Kidney (tissue), 14 donors: ENCODE results near the gene MRPL32. TPM values are rescaled to one million over a fixed set of nuclear protein-coding genes. Genes with fewer than 3 reads are reported as not detected.

Experiments used
- DNase-seq, 5 donors: peaks; one replicate each; pipeline ENCODE4 v3.0.0-alpha.2; 2013 to 2020
- FAIRE-seq: peaks from 2 replicates; lab custom pipeline; 2012; peaks lifted over from hg19 to GRCh38; lab: Jason Lieb, UNC
- H3K27ac ChIP-seq, 2 donors: one replicate each; pipeline ENCODE4 v1.7.0; 2013; ENCODE audit warnings: low read depth in 2 of 2, low read length in 2 of 2, inconsistent platforms in 1 of 2
- H3K27me3 ChIP-seq: one replicate; pipeline ENCODE4 v1.7.1; 2013; ENCODE audit warnings: low read length, inconsistent platforms; ENCODE audit not compliant: control insufficient read depth, insufficient read depth
- H3K36me3 ChIP-seq, 3 donors: one replicate each; pipeline versions ENCODE4 v1.7.0 to v1.7.1; 2013; ENCODE audit warnings: low read length in 3 of 3, control low read depth in 1 of 3, inconsistent platforms in 1 of 3; ENCODE audit not compliant: insufficient read depth in 3 of 3, control insufficient read depth in 2 of 3
- H3K4me1 ChIP-seq, 3 donors: one replicate each; pipeline versions ENCODE4 v1.7.0 to v1.7.1; 2013; ENCODE audit warnings: low read length in 3 of 3, inconsistent platforms in 1 of 3, low read depth in 1 of 3; ENCODE audit not compliant: control insufficient read depth in 2 of 3, insufficient read depth in 2 of 3
- H3K4me3 ChIP-seq, 3 donors: one replicate each; pipeline versions ENCODE4 v1.7.0 to v1.8.1; 2013; ENCODE audit warnings: low read length in 3 of 3, control low read depth in 1 of 3, inconsistent platforms in 1 of 3
- H3K9ac ChIP-seq, 3 donors: one replicate each; pipeline versions ENCODE4 v1.7.0 to v1.7.1; 2013; ENCODE audit warnings: low read length in 3 of 3, control low read depth in 1 of 3, inconsistent platforms in 1 of 3
- H3K9me3 ChIP-seq, 3 donors: one replicate each; pipeline versions ENCODE4 v1.7.0 to v1.7.1; 2013; ENCODE audit warnings: low read length in 3 of 3, control low read depth in 1 of 3, inconsistent platforms in 1 of 3; ENCODE audit not compliant: control insufficient read depth in 2 of 3, insufficient read depth in 1 of 3
- intact Hi-C: fragments of 100-400 bp; cut with DNase I; formaldehyde crosslinking; loops from one replicate; pipeline ENCODE4 v1.11.1; 2022
- polyA plus RNA-seq: library from polyadenylated mRNA; stranded (reverse); fragments of 350-450 nt; fragmentation: Illumina TruSeq; extraction: RNeasy Lipid Tissue Mini Kit (QIAGEN cat#74804); gene quantifications from one replicate; pipeline ENCODE4 v1.2.3, GENCODE V29; 2014; ENCODE audit warnings: low read depth, low replicate concordance; ENCODE audit not compliant: insufficient read depth
- total RNA-seq: library from RNA; stranded (reverse); fragmentation: NEBNext Ultra II Directional; extraction: Animal tissue kit (Norgen Biotek cat#: 25700); gene quantifications from one replicate; pipeline ENCODE4 v1.2.1, GENCODE V29; 2021
- TF ChIP-seq, protein P1 (sequence below): IDR thresholded peaks from 3 replicates; pipeline ENCODE4 v1.5.1; 2012; ENCODE audit warnings: mild to moderate bottlenecking, moderate library complexity, borderline replicate concordance; ENCODE audit not compliant: insufficient read depth; ENCODE audit errors: extremely low read depth
- donor health status: control.
- donor health status: control.
- donor health status: control.
- donor health status: control.
- donor health status: control.
- donor health status: DM: yes; HTN: yes; CAD: no.
- donor health status: Normal renal cell carcinoma (clear cell type).

The MRPL32 gene
- total and polyA plus RNA-seq, 2 donors from 2014 or later, result 45.8 to 101 TPM

DNA sequence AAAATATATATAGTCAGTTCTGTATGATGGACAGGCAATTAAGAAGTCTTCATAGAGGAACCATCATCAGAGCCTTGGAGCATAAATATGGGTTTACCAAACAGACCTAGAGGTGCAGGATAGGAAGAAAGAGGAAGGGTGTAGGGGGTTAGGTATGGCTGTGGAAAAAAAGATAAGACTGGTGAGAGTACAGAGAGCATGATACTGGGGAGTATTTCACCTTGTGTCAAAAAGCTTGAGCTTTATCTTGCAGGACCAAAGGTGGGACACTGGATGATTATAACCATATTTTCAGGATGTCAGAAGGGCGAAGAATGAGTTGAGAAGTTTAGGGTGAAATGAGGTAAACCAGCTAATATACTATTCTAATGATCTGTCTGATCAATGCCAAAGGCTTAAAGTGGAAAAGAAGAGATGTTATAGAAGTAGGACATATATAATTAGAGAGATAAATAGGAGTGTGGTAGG lies 54.6 kb downstream of the MRPL32 start:
- FAIRE-seq (no peak), DNase-seq (no peak)
- no peaks in the 10 kb centered on the region for H3K4me1 ChIP-seq
- H3K4me3 ChIP-seq, result no peak overlapping the region
- TF ChIP-seq, protein P1, sequence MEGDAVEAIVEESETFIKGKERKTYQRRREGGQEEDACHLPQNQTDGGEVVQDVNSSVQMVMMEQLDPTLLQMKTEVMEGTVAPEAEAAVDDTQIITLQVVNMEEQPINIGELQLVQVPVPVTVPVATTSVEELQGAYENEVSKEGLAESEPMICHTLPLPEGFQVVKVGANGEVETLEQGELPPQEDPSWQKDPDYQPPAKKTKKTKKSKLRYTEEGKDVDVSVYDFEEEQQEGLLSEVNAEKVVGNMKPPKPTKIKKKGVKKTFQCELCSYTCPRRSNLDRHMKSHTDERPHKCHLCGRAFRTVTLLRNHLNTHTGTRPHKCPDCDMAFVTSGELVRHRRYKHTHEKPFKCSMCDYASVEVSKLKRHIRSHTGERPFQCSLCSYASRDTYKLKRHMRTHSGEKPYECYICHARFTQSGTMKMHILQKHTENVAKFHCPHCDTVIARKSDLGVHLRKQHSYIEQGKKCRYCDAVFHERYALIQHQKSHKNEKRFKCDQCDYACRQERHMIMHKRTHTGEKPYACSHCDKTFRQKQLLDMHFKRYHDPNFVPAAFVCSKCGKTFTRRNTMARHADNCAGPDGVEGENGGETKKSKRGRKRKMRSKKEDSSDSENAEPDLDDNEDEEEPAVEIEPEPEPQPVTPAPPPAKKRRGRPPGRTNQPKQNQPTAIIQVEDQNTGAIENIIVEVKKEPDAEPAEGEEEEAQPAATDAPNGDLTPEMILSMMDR, result no peak
- no peak overlapping the region for H3K27ac ChIP-seq
- H3K36me3 ChIP-seq, result no peaks in the 10 kb centered on the region
- no peak overlapping the region for H3K9ac ChIP-seq
- peaks cover 0 to 12% (median 3%) of the 10 kb centered on the region in 3 donors for H3K9me3 ChIP-seq
- H3K27me3 ChIP-seq, result no peaks in the 10 kb centered on the region
- intact Hi-C loops, result no loop called here

Other genes starting within 250 kb of the MRPL32 start
- 6.6 TPM for gene C7orf25, start 20.3 kb upstream of the MRPL32 start, total RNA-seq
- 2.4 TPM for gene C7orf25, start 20.3 kb upstream of the MRPL32 start, polyA plus RNA-seq
- 60.5 TPM for gene PSMA2, start 202 bp upstream of the MRPL32 start, total RNA-seq
- gene PSMA2, start 202 bp upstream of the MRPL32 start, polyA plus RNA-seq, result 202 TPM
- gene HECW1, start 180.3 kb downstream of the MRPL32 start, total RNA-seq, result 0.50 TPM
- gene HECW1, start 180.3 kb downstream of the MRPL32 start, polyA plus RNA-seq, result 7.5 TPM